Spleen (tissue), 11 donors: Measurements from ENCODE around the gene ARSG. TPM values are rescaled to one million over a fixed set of nuclear protein-coding genes. Genes with fewer than 3 reads are reported as not detected.

Experiments
- DNase-seq: peaks from one replicate; pipeline ENCODE4 v3.0.0-alpha.2; 2020
- H3K27ac ChIP-seq, 8 donors: fragments of 200-600 bp; sonication (generic) in 7 of 8; 1 replicate in 4 of 8; 2 replicates in 4 of 8; pipeline versions ENCODE4 v1.5.0 to v1.8.0; 2016 to 2021; ENCODE audit warnings: inconsistent platforms in 4 of 8, mild to moderate bottlenecking in 4 of 8, moderate library complexity in 1 of 8
- H3K27me3 ChIP-seq, 7 donors: fragments of 200-600 bp; sonication (generic) in 6 of 7; replicated peaks in 1 of 7; 1 replicate in 4 of 7; 2 replicates in 3 of 7; pipeline versions ENCODE4 v1.5.0 to v1.8.0; 2016 to 2021; ENCODE audit warnings: inconsistent platforms in 3 of 7, mild to moderate bottlenecking in 1 of 7
- H3K36me3 ChIP-seq, 6 donors: fragments of 200-600 bp; sonication (generic) in 5 of 6; 1 replicate in 4 of 6; 2 replicates in 2 of 6; pipeline versions ENCODE4 v1.5.0 to v1.8.0; 2016 to 2021; ENCODE audit warnings: inconsistent platforms in 2 of 6
- H3K4me1 ChIP-seq, 6 donors: fragments of 200-600 bp; sonication (generic) in 5 of 6; 1 replicate in 3 of 6; 2 replicates in 3 of 6; pipeline versions ENCODE4 v1.5.0 to v1.8.0; 2016 to 2021; ENCODE audit warnings: inconsistent platforms in 3 of 6
- H3K4me3 ChIP-seq, 8 donors: fragments of 200-600 bp; sonication (generic) in 7 of 8; 1 replicate in 4 of 8; 2 replicates in 4 of 8; pipeline versions ENCODE4 v1.5.0 to v1.8.0; 2016 to 2021; ENCODE audit warnings: inconsistent platforms in 4 of 8, mild to moderate bottlenecking in 4 of 8, moderate library complexity in 2 of 8
- H3K9me3 ChIP-seq, 8 donors: fragments of 200-600 bp; sonication (generic) in 7 of 8; 1 replicate in 4 of 8; 2 replicates in 4 of 8; pipeline versions ENCODE4 v1.5.0 to v1.8.0; 2016 to 2021; ENCODE audit warnings: inconsistent platforms in 4 of 8
- CTCF ChIP-seq, 11 experiments: fragments of 200-600 bp in 7 of 11; fragments of 450-650 bp in 4 of 11; sonication (generic) in 4 of 11; IDR thresholded peaks in 8 of 11; conservative IDR thresholded peaks in 3 of 11; 1 replicate in 7 of 11; 2 replicates in 4 of 11; pipeline versions ENCODE4 v1.4.0 to v1.8.0; 2016 to 2021; ENCODE audit warnings: antibody characterized with exemption in 11 of 11, inconsistent platforms in 4 of 11, mild to moderate bottlenecking in 1 of 11
- POLR2A ChIP-seq, 3 donors: fragments of 450-650 bp; IDR thresholded peaks; one replicate each; pipeline ENCODE4 v1.5.1; 2017; ENCODE audit warnings: antibody characterized with exemption in 3 of 3, mild to moderate bottlenecking in 1 of 3
- POLR2AphosphoS5 ChIP-seq, 3 donors: sonication (generic); formaldehyde crosslinking; IDR thresholded peaks; one replicate each; pipeline ENCODE4 v1.5.1; 2017; ENCODE audit warnings: antibody characterized with exemption in 3 of 3
- WGBS, 5 donors: extraction: QIAGEN DNeasy Blood & Tissue Kit in 3 of 5; methylation state at CpG; one replicate each; pipeline versions ENCODE4 v1.1.5 to v1.1.7; 2013 to 2018; 5-methylcytosine and 5-hydroxymethylcytosine counted together
- intact Hi-C: fragments of 100-400 bp; cut with DNase I; formaldehyde crosslinking; loops from one replicate; pipeline ENCODE4 v1.15.0; 2023; ENCODE audit warnings: low total_unique reads
- polyA plus RNA-seq, 3 donors: library from polyadenylated mRNA; stranded (reverse); fragments of 200-250 nt; gene quantifications; one replicate each; pipeline ENCODE4 v1.2.1, GENCODE V29; 2013
- total RNA-seq, 7 donors: library from RNA; depleted of rRNA in 3 of 7; stranded (reverse); fragments of >200 nt in 3 of 7; fragmentation: NEBNext Ultra II Directional in 4 of 7; extraction: Animal tissue kit (Norgen Biotek cat#: 25700) in 4 of 7; gene quantifications; one replicate each; pipeline versions ENCODE4 v1.1.0 to v1.2.1, GENCODE V29; 2016 to 2021
- donor health status: healthy with polysubstance abuse.
- donor health status: DM: no; HTN: no; CAD: no; lungs with moderate emphysema.
- donor health status: DM: no; HTN: no; CAD: no.
- donor health status: Bipolar disorder and iron deficiency.
- donor health status: healthy.
- donor health status: DM: no; HTN: no; CAD: no.
- donor health status: DM: yes; HTN: yes; CAD: no.

ARSG gene
- total and polyA plus RNA-seq, 10 donors = 1.5 to 24.3 (median 14.2) TPM

GRCh38 chr17:68356520-68356919 lies 65.2 kb downstream of the ARSG start:
- WGBS, 5 donors = 30 to 56% (median 33%) methylated on average over 8 of the region's 8 CpGs
- peaks cover 0 to 82% (median 36%) of the 10 kb centered on the region in 6 donors for H3K4me1 ChIP-seq
- H3K27me3 ChIP-seq = no peaks in the 10 kb centered on the region
- DNase-seq = peak; percentile 81
- TF ChIP-seq POLR2AphosphoS5 (IDR thresholded peaks at IDR 0.05) = peak; percentile 39 to 73 (median 41)
- TF ChIP-seq POLR2A (IDR thresholded peaks at IDR 0.05) = no peak
- no peak for TF ChIP-seq CTCF (IDR thresholded peaks at IDR 0.05 in 8 of 11, conservative IDR thresholded peaks at IDR 0.05 in 3 of 11)
- intact Hi-C loops = no loop called here
- H3K27ac ChIP-seq = peak overlapping the region in 7 of 8 donors; percentile 12 to 78 (median 46)
- H3K9me3 ChIP-seq = no peaks in the 10 kb centered on the region
- peaks cover 0 to 19% (median 0%) of the 10 kb centered on the region in 6 donors for H3K36me3 ChIP-seq
- H3K4me3 ChIP-seq = peak overlapping the region in 1 of 8 donors; percentile 35

- H3K4me1 ChIP-seq = peaks cover 0 to 78% (median 33%) of the 10 kb centered on the region in 6 donors
Observed at GRCh38 chr17:68356949-68357455, 65.7 kb downstream of the ARSG start.

GRCh38 chr17:68357886-68358285 lies 66.6 kb downstream of the ARSG start:
- no peak for DNase-seq
- intact Hi-C loops = no loop called here
- TF ChIP-seq POLR2A (IDR thresholded peaks at IDR 0.05) = no peak
- H3K9me3 ChIP-seq = no peaks in the 10 kb centered on the region
- H3K27ac ChIP-seq = peak overlapping the region in 2 of 8 donors; percentile 77 to 78
- H3K4me3 ChIP-seq = no peak overlapping the region
- H3K27me3 ChIP-seq = no peaks in the 10 kb centered on the region
- H3K36me3 ChIP-seq = peaks cover 0 to 27% (median 0%) of the 10 kb centered on the region in 6 donors
- WGBS, 5 donors = 93 to 98% (median 97%) methylated on average over 4 of the region's 4 CpGs
- H3K4me1 ChIP-seq = peaks cover 0 to 69% (median 28%) of the 10 kb centered on the region in 6 donors

More at GRCh38 chr17:68356949-68357455, 65.7 kb downstream of the ARSG start:
- Histone ChIP-seq H3K9me3 (no peaks in the 10 kb centered on the region), H3K27ac (peak overlapping the region; percentile 12 to 78 (median 46)), H3K36me3 (peaks cover 0 to 24% (median 0%) of the 10 kb centered on the region in 6 donors), H3K4me3 (peak overlapping the region in 1 of 8 donors; percentile 35), H3K27me3 (no peaks in the 10 kb centered on the region)
- intact Hi-C loops = no loop called here
- TF ChIP-seq CTCF (IDR thresholded peaks at IDR 0.05 in 8 of 11, conservative IDR thresholded peaks at IDR 0.05 in 3 of 11) (no peak), POLR2A (IDR thresholded peaks at IDR 0.05) (no peak), POLR2AphosphoS5 (IDR thresholded peaks at IDR 0.05) (no peak)
- no peak for DNase-seq
- 64 to 87% (median 72%) methylated on average over 3 of the region's 3 CpGs for WGBS, 5 donors

- WGBS, 5 donors = 72 to 91% (median 80%) methylated on average over 13 of the region's 13 CpGs
- intact Hi-C loops = no loop called here
- Histone ChIP-seq H3K27ac (no peak overlapping the region), H3K4me1 (peaks cover 0 to 48% (median 18%) of the 10 kb centered on the region in 6 donors), H3K4me3 (no peak overlapping the region), H3K27me3 (no peaks in the 10 kb centered on the region), H3K9me3 (no peaks in the 10 kb centered on the region), H3K36me3 (peaks cover 0 to 35% (median 0%) of the 10 kb centered on the region in 6 donors)
- DNase-seq = no peak
- TF ChIP-seq POLR2A (IDR thresholded peaks at IDR 0.05) (no peak), CTCF (IDR thresholded peaks at IDR 0.05 in 8 of 11, conservative IDR thresholded peaks at IDR 0.05 in 3 of 11) (no peak), POLR2AphosphoS5 (IDR thresholded peaks at IDR 0.05) (no peak)
Observed at GRCh38 chr17:68359791-68360535, 68.7 kb downstream of the ARSG start.
